Activated T-cell treated with anti-CD3 and anti-CD28 coated beads, Interleukin-2, amount 50 U/mL, for 4 hours (primary cell): ENCODE data around the gene DLL1. TPM values are rescaled to one million over a fixed set of nuclear protein-coding genes. Genes with fewer than 3 reads are reported as not detected.

Source experiments
- ATAC-seq, 2 donors: fragments of 200-7000 bp; cut with Tn5 transposase; one replicate each; pipeline ENCODE4 v1.10.0; 2021
- DNase-seq: peaks from one replicate; pipeline ENCODE4 v3.0.0-alpha.2; 2020
- H3K27me3 Mint-ChIP-seq: one replicate; pipeline ENCODE4 v1.8.0; 2021; ENCODE audit warnings: low read depth, mixed read lengths
- H3K36me3 Mint-ChIP-seq: one replicate; pipeline ENCODE4 v1.8.0; 2022; ENCODE audit warnings: mixed read lengths; ENCODE audit not compliant: insufficient read depth
- H3K4me1 Mint-ChIP-seq: one replicate; pipeline ENCODE4 v1.8.0; 2021; ENCODE audit warnings: low read depth, mixed read lengths
- H3K4me3 Mint-ChIP-seq: one replicate; pipeline ENCODE4 v1.8.0; 2021; ENCODE audit warnings: mild to moderate bottlenecking, moderate library complexity, mixed read lengths
- H3K9me3 Mint-ChIP-seq: one replicate; pipeline ENCODE4 v1.8.0; 2021; ENCODE audit warnings: mixed read lengths
- total RNA-seq, 3 donors: library from RNA; stranded (reverse); gene quantifications; one replicate each; pipeline ENCODE4 v1.2.1, GENCODE V29; 2021

The DLL1 gene
- total RNA-seq, 3 donors from 2014 or later = 0.18 to 1.4 (median 1.0) TPM

DNA sequence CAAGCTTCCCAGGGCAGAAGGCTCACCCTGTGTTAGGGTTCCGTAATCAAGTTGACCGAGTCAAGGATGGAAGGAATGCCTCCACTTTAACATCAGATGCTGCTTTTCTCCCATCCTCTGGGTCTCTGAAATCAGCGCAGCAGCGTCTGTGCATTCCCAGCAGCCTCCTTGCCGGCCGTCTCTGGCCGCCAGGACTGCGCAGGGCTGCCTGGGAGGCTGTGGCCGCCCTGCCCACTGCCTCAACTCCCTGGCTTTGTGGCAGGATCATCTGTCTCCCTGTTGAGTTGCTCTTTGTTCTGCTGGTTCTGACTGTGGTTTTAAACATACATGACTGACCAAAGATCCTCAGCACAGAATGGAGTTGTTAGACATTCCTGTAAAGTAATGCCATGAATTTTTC lies 56.5 kb downstream of the DLL1 start:
- Mint-ChIP-seq H3K36me3 (no peaks in the 10 kb centered on the region), H3K9me3 (no peaks in the 10 kb centered on the region), H3K4me1 (no peaks in the 10 kb centered on the region), H3K27me3 (no peaks in the 10 kb centered on the region), H3K4me3 (no peak overlapping the region)
- ATAC-seq (no peak), DNase-seq (no peak)

GRCh38 chr6:170233286-170234205 lies 57.3 kb downstream of the DLL1 start:
- Mint-ChIP-seq H3K36me3 (no peaks in the 10 kb centered on the region), H3K4me3 (no peak overlapping the region), H3K9me3 (no peaks in the 10 kb centered on the region), H3K27me3 (no peaks in the 10 kb centered on the region), H3K4me1 (no peaks in the 10 kb centered on the region)
- ATAC-seq = no peak
- DNase-seq = no peak

Other genes starting within 250 kb of the DLL1 start
- 10 to 100 TPM; 13.8 to 14.3 (median 14.3) TPM for gene FAM120B, start 15.7 kb upstream of the DLL1 start, total RNA-seq